ENCODE results near the gene ZMIZ1. TPM values are rescaled to one million over a fixed set of nuclear protein-coding genes. Genes with fewer than 3 reads are reported as not detected.

ZMIZ1 gene, protein sequence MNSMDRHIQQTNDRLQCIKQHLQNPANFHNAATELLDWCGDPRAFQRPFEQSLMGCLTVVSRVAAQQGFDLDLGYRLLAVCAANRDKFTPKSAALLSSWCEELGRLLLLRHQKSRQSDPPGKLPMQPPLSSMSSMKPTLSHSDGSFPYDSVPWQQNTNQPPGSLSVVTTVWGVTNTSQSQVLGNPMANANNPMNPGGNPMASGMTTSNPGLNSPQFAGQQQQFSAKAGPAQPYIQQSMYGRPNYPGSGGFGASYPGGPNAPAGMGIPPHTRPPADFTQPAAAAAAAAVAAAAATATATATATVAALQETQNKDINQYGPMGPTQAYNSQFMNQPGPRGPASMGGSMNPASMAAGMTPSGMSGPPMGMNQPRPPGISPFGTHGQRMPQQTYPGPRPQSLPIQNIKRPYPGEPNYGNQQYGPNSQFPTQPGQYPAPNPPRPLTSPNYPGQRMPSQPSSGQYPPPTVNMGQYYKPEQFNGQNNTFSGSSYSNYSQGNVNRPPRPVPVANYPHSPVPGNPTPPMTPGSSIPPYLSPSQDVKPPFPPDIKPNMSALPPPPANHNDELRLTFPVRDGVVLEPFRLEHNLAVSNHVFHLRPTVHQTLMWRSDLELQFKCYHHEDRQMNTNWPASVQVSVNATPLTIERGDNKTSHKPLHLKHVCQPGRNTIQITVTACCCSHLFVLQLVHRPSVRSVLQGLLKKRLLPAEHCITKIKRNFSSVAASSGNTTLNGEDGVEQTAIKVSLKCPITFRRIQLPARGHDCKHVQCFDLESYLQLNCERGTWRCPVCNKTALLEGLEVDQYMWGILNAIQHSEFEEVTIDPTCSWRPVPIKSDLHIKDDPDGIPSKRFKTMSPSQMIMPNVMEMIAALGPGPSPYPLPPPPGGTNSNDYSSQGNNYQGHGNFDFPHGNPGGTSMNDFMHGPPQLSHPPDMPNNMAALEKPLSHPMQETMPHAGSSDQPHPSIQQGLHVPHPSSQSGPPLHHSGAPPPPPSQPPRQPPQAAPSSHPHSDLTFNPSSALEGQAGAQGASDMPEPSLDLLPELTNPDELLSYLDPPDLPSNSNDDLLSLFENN
- polyA plus RNA-seq (2011; rRNA removed) (5.6 and 13.0 TPM in 2 replicates), polyA minus RNA-seq (2011; rRNA and poly(A)+ RNA removed) (13.1 and 19.3 TPM in 2 replicates)

DNA sequence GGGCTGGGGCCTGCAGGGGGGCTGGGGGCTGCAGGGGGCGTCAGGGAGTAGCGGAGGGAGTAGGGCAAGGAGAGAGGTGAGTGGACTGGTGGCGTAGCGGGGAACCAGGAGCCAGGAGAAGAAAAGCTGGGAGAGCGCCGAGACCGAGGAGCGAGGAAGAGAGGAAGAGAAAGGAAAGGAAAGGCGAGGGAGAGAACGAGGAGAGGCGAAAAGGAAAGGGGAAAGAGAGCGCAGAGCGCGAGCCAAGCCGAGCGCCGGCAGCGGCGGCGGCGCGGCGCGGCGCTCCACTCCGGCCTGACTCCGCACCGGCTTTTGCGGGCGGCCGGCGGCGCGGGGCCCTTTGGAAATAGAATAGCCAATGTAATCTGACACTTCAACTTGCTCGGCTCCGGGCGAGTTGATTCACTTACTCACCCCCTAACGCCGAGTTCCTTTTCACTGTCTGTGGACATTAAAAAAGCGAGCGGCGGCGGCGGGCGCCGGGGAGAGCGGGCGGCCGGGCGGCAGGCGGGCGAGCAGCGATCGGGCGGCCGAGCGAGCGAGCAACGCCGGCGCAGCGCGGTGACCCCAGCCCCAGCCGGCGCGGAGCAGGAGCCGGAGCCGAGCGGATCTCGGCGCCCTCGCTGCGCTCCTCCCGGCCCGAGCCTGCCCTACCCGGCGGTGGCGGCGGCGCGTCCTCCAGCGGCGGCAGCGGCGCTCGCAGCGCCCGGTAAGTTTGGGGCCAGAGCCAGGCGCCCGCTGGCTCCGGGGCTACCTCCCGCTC, at the start of gene ZMIZ1:
ZMIZ1 (plus strand) TSS at position 405 of the 763 bp plus-strand sequence. CDS start 132,667 bp downstream, outside the sequence.
- no peaks in the 10 kb centered on the region for H3K27me3 ChIP-seq (ENCODE audit: control insufficient read depth, insufficient read depth, low read length)
- ChIA-PET CTCF (no interaction called here), POLR2A (no interaction called here)
- peak; percentile 35 for DNase-seq (ENCODE audit: low read depth)
- H3K36me3 ChIP-seq (ENCODE audit: control insufficient read depth, insufficient read depth, low read length) = no peaks in the 10 kb centered on the region
- peak within 1 kb of the TSS; percentile 93 for H3K4me3 ChIP-seq (ENCODE audit: low read depth, low read length)
- TF ChIP-seq, protein P1, sequence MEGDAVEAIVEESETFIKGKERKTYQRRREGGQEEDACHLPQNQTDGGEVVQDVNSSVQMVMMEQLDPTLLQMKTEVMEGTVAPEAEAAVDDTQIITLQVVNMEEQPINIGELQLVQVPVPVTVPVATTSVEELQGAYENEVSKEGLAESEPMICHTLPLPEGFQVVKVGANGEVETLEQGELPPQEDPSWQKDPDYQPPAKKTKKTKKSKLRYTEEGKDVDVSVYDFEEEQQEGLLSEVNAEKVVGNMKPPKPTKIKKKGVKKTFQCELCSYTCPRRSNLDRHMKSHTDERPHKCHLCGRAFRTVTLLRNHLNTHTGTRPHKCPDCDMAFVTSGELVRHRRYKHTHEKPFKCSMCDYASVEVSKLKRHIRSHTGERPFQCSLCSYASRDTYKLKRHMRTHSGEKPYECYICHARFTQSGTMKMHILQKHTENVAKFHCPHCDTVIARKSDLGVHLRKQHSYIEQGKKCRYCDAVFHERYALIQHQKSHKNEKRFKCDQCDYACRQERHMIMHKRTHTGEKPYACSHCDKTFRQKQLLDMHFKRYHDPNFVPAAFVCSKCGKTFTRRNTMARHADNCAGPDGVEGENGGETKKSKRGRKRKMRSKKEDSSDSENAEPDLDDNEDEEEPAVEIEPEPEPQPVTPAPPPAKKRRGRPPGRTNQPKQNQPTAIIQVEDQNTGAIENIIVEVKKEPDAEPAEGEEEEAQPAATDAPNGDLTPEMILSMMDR (IDR thresholded peaks at IDR 0.05; ENCODE audit: insufficient read depth, low read depth, low read length) = 0 out of 2 replicates have a peak, but pooled peaks have one; percentile 1

DNA sequence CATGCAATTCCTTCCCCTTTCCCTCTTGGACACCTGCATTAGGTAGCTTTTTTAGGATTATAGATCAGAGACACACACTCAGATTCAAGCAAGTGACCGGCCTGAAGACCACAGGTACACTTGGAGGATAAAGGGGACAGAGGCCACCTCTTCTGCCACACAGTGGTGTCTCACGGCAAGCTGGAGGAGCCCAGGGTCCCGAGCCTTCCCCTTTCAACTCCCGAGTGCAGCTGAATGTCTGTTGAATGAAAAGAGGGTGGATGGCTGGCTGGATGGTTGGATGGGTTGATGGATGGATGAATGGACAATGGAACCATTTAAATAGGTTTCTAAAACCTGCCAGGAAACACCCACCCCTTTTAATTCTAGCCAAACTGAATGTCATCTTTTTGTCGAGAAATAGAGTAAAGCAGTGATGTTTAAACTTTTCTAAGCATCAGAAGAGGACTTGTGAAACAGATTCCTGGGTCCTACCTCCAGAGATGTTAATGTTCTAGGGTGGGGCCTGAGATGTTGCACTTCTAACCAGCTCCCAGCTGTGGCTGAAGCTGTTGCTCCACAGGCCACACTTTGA, 49.2 kb upstream of the ZMIZ1 start:
- TF ChIP-seq, protein P1 (IDR thresholded peaks at IDR 0.05; ENCODE audit: insufficient read depth, low read depth, low read length) = no peak
- DNase-seq (ENCODE audit: low read depth) = no peak
- CTCF ChIA-PET = interaction anchor here (1.0 to 1.5 kb wide), 3 partner anchors 12 to 45 kb away, joined by 3 read pairs; no protein-coding TSS in a partner anchor

DNA sequence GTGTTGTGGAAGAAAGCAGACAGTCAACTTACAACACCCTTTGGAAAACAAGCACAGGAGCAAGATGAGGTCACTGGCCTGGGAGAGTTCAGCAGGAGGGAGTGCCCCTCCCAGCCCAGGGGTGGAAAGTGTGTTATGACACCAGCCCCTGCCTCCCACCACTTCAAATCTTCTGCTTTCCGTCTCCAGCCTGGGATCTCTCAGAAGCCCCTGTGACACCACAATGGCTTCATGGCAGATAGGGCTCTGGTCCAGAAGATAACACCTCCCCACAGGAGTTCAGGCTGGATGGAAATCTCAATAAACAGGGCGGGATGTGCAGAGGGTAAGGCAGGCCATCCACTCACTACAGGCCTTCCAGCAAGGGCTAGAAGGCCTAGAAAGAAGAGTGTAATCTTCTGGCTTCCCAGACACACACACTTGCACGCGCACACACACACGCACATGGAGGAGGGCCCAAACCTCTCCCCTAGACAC, 48.7 kb upstream of the ZMIZ1 start:
- DNase-seq (ENCODE audit: low read depth) = no peak
- Histone ChIP-seq H3K36me3 (ENCODE audit: control insufficient read depth, insufficient read depth, low read length) (no peaks in the 10 kb centered on the region), H3K4me3 (ENCODE audit: low read depth, low read length) (no peak overlapping the region), H3K27me3 (ENCODE audit: control insufficient read depth, insufficient read depth, low read length) (0 out of 2 replicates have a peak, but pooled peaks cover under 1% of the 10 kb centered on the region)
- POLR2A ChIA-PET = no interaction called here
- TF ChIP-seq, protein P1 (IDR thresholded peaks at IDR 0.05; ENCODE audit: insufficient read depth, low read depth, low read length) = no peak
- CTCF ChIA-PET = interaction anchor here (1.3 to 1.5 kb wide), 2 partner anchors 13 to 45 kb away, joined by 3 read pairs; no protein-coding TSS in a partner anchor

More for the DNA sequence above, 49.2 kb upstream of the ZMIZ1 start:
- Histone ChIP-seq H3K4me3 (ENCODE audit: low read depth, low read length) (no peak overlapping the region), H3K27me3 (ENCODE audit: control insufficient read depth, insufficient read depth, low read length) (0 out of 2 replicates have a peak, but pooled peaks cover 2% of the 10 kb centered on the region), H3K36me3 (ENCODE audit: control insufficient read depth, insufficient read depth, low read length) (no peaks in the 10 kb centered on the region)
- POLR2A ChIA-PET = no interaction called here

DNA sequence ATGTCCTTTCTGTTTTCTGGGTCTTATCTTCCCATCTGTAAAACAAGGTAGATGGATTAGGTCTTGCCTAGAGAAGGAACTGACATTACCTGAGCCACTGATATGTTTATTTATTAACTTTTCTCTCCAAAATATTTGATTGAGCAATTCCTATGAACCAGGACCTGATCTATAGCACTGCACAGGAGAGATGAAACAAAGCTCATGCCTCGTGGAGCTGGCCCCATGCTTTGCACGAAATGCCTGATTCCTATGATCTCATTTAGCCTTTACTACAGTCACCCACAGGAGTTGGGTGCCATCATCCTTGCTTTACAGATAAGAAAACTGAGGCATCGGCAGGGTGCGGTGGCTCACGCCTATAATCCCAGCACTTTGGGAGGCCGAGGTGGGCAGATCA, 48.2 kb upstream of the ZMIZ1 start:
- ChIA-PET CTCF (no interaction called here), POLR2A (no interaction called here)
- Histone ChIP-seq H3K36me3 (ENCODE audit: control insufficient read depth, insufficient read depth, low read length) (no peaks in the 10 kb centered on the region), H3K27me3 (ENCODE audit: control insufficient read depth, insufficient read depth, low read length) (no peaks in the 10 kb centered on the region), H3K4me3 (ENCODE audit: low read depth, low read length) (no peak overlapping the region)
- DNase-seq (ENCODE audit: low read depth) = no peak
- TF ChIP-seq, protein P1 (IDR thresholded peaks at IDR 0.05; ENCODE audit: insufficient read depth, low read depth, low read length) = no peak
